Right lobe of liver (tissue), 4 donors: ENCODE data around the gene MYO1A.

ENCODE experiments used
- POLR2A ChIP-seq: fragments of 450-650 bp; IDR thresholded peaks from one replicate; pipeline ENCODE4 v1.6.1; 2017; ENCODE audit warnings: antibody characterized with exemption, mild to moderate bottlenecking
- TF ChIP-seq, protein P1 (sequence below), 4 donors: fragments of 200-600 bp in 3 of 4; fragments of 450-650 bp in 1 of 4; IDR thresholded peaks; one replicate each; pipeline versions ENCODE4 v1.5.1 to v1.8.0; 2016 to 2022; ENCODE audit warnings: antibody characterized with exemption in 4 of 4, mild to moderate bottlenecking in 2 of 4
- donor health status: DM: no; HTN: no; CAD: no.
- donor health status: DM: no; HTN: no; CAD: no.
- donor health status: DM: no; HTN: yes; CAD: no.

GRCh38 chr12:56989861-56990610 is 59.9 kb downstream of the MYO1A start:
- no peak for TF ChIP-seq POLR2A
- TF ChIP-seq, protein P1, sequence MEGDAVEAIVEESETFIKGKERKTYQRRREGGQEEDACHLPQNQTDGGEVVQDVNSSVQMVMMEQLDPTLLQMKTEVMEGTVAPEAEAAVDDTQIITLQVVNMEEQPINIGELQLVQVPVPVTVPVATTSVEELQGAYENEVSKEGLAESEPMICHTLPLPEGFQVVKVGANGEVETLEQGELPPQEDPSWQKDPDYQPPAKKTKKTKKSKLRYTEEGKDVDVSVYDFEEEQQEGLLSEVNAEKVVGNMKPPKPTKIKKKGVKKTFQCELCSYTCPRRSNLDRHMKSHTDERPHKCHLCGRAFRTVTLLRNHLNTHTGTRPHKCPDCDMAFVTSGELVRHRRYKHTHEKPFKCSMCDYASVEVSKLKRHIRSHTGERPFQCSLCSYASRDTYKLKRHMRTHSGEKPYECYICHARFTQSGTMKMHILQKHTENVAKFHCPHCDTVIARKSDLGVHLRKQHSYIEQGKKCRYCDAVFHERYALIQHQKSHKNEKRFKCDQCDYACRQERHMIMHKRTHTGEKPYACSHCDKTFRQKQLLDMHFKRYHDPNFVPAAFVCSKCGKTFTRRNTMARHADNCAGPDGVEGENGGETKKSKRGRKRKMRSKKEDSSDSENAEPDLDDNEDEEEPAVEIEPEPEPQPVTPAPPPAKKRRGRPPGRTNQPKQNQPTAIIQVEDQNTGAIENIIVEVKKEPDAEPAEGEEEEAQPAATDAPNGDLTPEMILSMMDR (IDR thresholded peaks at IDR 0.05) = no peak
